KMS-11 (cell line): ENCODE measurements around the gene ZFAND3.

Experiments
- H2AFZ ChIP-seq: fragments of 200-600 bp; sonication (generic); 2 replicates; pipeline ENCODE4 v1.6.1; 2016; ENCODE audit warnings: antibody characterized with exemption, mixed run types, low read depth
- H3K27ac ChIP-seq: fragments of 200-600 bp; sonication (generic); 2 replicates; pipeline ENCODE4 v1.6.1; 2016; ENCODE audit warnings: mild to moderate bottlenecking, mixed run types
- H3K27me3 ChIP-seq: fragments of 200-600 bp; sonication (generic); 2 replicates; pipeline ENCODE4 v1.6.1; 2017; ENCODE audit warnings: mild to moderate bottlenecking, low read depth, mixed run types, moderate library complexity; ENCODE audit not compliant: insufficient read depth
- H3K36me3 ChIP-seq: fragments of 200-600 bp; sonication (generic); 2 replicates; pipeline ENCODE4 v1.6.1; 2017; ENCODE audit warnings: mild to moderate bottlenecking, mixed run types; ENCODE audit not compliant: insufficient read depth
- H3K4me1 ChIP-seq: fragments of 200-600 bp; sonication (generic); 2 replicates; pipeline ENCODE4 v1.6.1; 2016; ENCODE audit warnings: mild to moderate bottlenecking, low read depth, mixed run types; ENCODE audit not compliant: poor library complexity, severe bottlenecking
- H3K4me2 ChIP-seq: fragments of 200-600 bp; sonication (generic); 2 replicates; pipeline ENCODE4 v1.7.0; 2016; ENCODE audit warnings: mild to moderate bottlenecking, mixed run types
- H3K4me3 ChIP-seq: fragments of 200-600 bp; sonication (generic); IDR thresholded peaks from 2 replicates; pipeline ENCODE4 v1.6.1; 2017; ENCODE audit warnings: low read depth, low read length, mixed read lengths; ENCODE audit not compliant: insufficient read depth
- H3K79me2 ChIP-seq: fragments of 200-600 bp; sonication (generic); 2 replicates; pipeline ENCODE4 v1.6.1; 2016; ENCODE audit warnings: low read depth, mixed run types; ENCODE audit not compliant: insufficient read depth
- H3K9ac ChIP-seq: fragments of 200-600 bp; sonication (generic); 2 replicates; pipeline ENCODE4 v1.6.1; 2016; ENCODE audit warnings: mild to moderate bottlenecking, mixed run types
- H4K20me1 ChIP-seq: fragments of 200-600 bp; sonication (generic); 2 replicates; pipeline ENCODE4 v1.6.1; 2016; ENCODE audit warnings: mild to moderate bottlenecking, mixed run types; ENCODE audit not compliant: insufficient read depth
- CTCF ChIP-seq: fragments of 200-600 bp; sonication (generic); conservative IDR thresholded peaks from 2 replicates; pipeline ENCODE4 v1.6.1; 2017; ENCODE audit warnings: low read depth, mild to moderate bottlenecking, antibody characterized with exemption, low read length, moderate library complexity, mixed read lengths

ZFAND3 gene

GRCh38 chr6:38174806-38175495 is 355.4 kb downstream of the ZFAND3 start:
- Histone ChIP-seq H3K79me2 (no peaks in the 10 kb centered on the region), H3K27ac (no peak overlapping the region), H3K4me2 (no peak overlapping the region), H4K20me1 (no peaks in the 10 kb centered on the region), H3K27me3 (no peaks in the 10 kb centered on the region), H3K4me1 (no peaks in the 10 kb centered on the region), H2AFZ (no peak overlapping the region), H3K36me3 (no peaks in the 10 kb centered on the region), H3K4me3 (no peak overlapping the region), H3K9ac (no peak overlapping the region)
- TF ChIP-seq CTCF = no peak

GRCh38 chr6:38175786-38176185 is 356.3 kb downstream of the ZFAND3 start:
- no peak overlapping the region for H2AFZ ChIP-seq
- no peaks in the 10 kb centered on the region for H3K27me3 ChIP-seq
- H3K36me3 ChIP-seq = no peaks in the 10 kb centered on the region
- no peak overlapping the region for H3K4me3 ChIP-seq
- no peak overlapping the region for H3K27ac ChIP-seq
- no peaks in the 10 kb centered on the region for H3K4me1 ChIP-seq
- H3K79me2 ChIP-seq = no peaks in the 10 kb centered on the region
- no peak overlapping the region for H3K9ac ChIP-seq
- H3K4me2 ChIP-seq = no peak overlapping the region
- H4K20me1 ChIP-seq = no peaks in the 10 kb centered on the region
- no peak for TF ChIP-seq CTCF

- Histone ChIP-seq H3K4me2 (no peak overlapping the region), H3K4me3 (no peak overlapping the region), H4K20me1 (no peaks in the 10 kb centered on the region), H3K9ac (no peak overlapping the region), H3K27ac (no peak overlapping the region), H3K27me3 (no peaks in the 10 kb centered on the region), H2AFZ (no peak overlapping the region), H3K36me3 (no peaks in the 10 kb centered on the region), H3K79me2 (no peaks in the 10 kb centered on the region), H3K4me1 (no peaks in the 10 kb centered on the region)
- no peak for TF ChIP-seq CTCF
These were observed 357.5 kb downstream of the ZFAND3 start for GRCh38 chr6:38176797-38177751.

- Histone ChIP-seq H3K79me2 (no peaks in the 10 kb centered on the region), H3K27ac (no peak overlapping the region), H4K20me1 (no peaks in the 10 kb centered on the region), H3K9ac (no peak overlapping the region), H3K4me2 (no peak overlapping the region), H3K27me3 (no peaks in the 10 kb centered on the region), H2AFZ (no peak overlapping the region), H3K36me3 (no peaks in the 10 kb centered on the region), H3K4me3 (no peak overlapping the region), H3K4me1 (no peaks in the 10 kb centered on the region)
- TF ChIP-seq CTCF = no peak
These were observed 358.5 kb downstream of the ZFAND3 start for GRCh38 chr6:38177882-38178583.
